Measurements from ENCODE around the gene TMEM26.

TMEM26 gene

GRCh38 chr10:61452655-61453641 lies at the start of gene TMEM26:
Gene TMEM26 (minus strand): TSS chr10:61453381. CDS start chr10:61453081, 300 bp downstream.
- Histone ChIP-seq H3K4me3 (ENCODE audit: low read length) (peak within 1 kb of the TSS; percentile 39), H3K36me3 (ENCODE audit: control insufficient read depth, insufficient read depth, low read length) (no peaks in the 10 kb centered on the region), H3K27me3 (ENCODE audit: control insufficient read depth, insufficient read depth, low read length) (peaks cover 20% of the 10 kb centered on the region), H3K9ac (ENCODE audit: low read length) (peak within 1 kb of the TSS; percentile 51), H3K4me1 (ENCODE audit: control insufficient read depth, insufficient read depth, low read length) (peaks cover 21% of the 10 kb centered on the region), H3K9me3 (ENCODE audit: control insufficient read depth, low read length) (no peaks in the 10 kb centered on the region)

- Histone ChIP-seq H3K4me3 (ENCODE audit: low read length) (no peak overlapping the region), H3K36me3 (ENCODE audit: control insufficient read depth, insufficient read depth, low read length) (no peaks in the 10 kb centered on the region), H3K27me3 (ENCODE audit: control insufficient read depth, insufficient read depth, low read length) (no peaks in the 10 kb centered on the region), H3K9me3 (ENCODE audit: control insufficient read depth, low read length) (no peaks in the 10 kb centered on the region), H3K9ac (ENCODE audit: low read length) (no peak overlapping the region), H3K4me1 (ENCODE audit: control insufficient read depth, insufficient read depth, low read length) (no peaks in the 10 kb centered on the region)
Observed at GRCh38 chr10:61500460-61500859, 47.3 kb upstream of the TMEM26 start.

- H3K36me3 ChIP-seq (ENCODE audit: control insufficient read depth, insufficient read depth, low read length): no peaks in the 10 kb centered on the region
- H3K9ac ChIP-seq (ENCODE audit: low read length): no peak overlapping the region
- no peaks in the 10 kb centered on the region for H3K4me1 ChIP-seq (ENCODE audit: control insufficient read depth, insufficient read depth, low read length)
- H3K27me3 ChIP-seq (ENCODE audit: control insufficient read depth, insufficient read depth, low read length): no peaks in the 10 kb centered on the region
- H3K4me3 ChIP-seq (ENCODE audit: low read length): no peak overlapping the region
- no peaks in the 10 kb centered on the region for H3K9me3 ChIP-seq (ENCODE audit: control insufficient read depth, low read length)
Observed at GRCh38 chr10:61492364-61492995, 39.3 kb upstream of the TMEM26 start.

- H3K27me3 ChIP-seq (ENCODE audit: control insufficient read depth, insufficient read depth, low read length): no peaks in the 10 kb centered on the region
- H3K4me1 ChIP-seq (ENCODE audit: control insufficient read depth, insufficient read depth, low read length): no peaks in the 10 kb centered on the region
- H3K9me3 ChIP-seq (ENCODE audit: control insufficient read depth, low read length): no peaks in the 10 kb centered on the region
- H3K4me3 ChIP-seq (ENCODE audit: low read length): no peak overlapping the region
- H3K36me3 ChIP-seq (ENCODE audit: control insufficient read depth, insufficient read depth, low read length): no peaks in the 10 kb centered on the region
- H3K9ac ChIP-seq (ENCODE audit: low read length): no peak overlapping the region
Observed at GRCh38 chr10:61487506-61487905, 34.3 kb upstream of the TMEM26 start.

GRCh38 chr10:61486738-61487396 lies 33.7 kb upstream of the TMEM26 start:
- Histone ChIP-seq H3K36me3 (ENCODE audit: control insufficient read depth, insufficient read depth, low read length) (no peaks in the 10 kb centered on the region), H3K4me1 (ENCODE audit: control insufficient read depth, insufficient read depth, low read length) (no peaks in the 10 kb centered on the region), H3K9ac (ENCODE audit: low read length) (no peak overlapping the region), H3K27me3 (ENCODE audit: control insufficient read depth, insufficient read depth, low read length) (no peaks in the 10 kb centered on the region), H3K9me3 (ENCODE audit: control insufficient read depth, low read length) (no peaks in the 10 kb centered on the region), H3K4me3 (ENCODE audit: low read length) (no peak overlapping the region)

- Histone ChIP-seq H3K27me3 (ENCODE audit: control insufficient read depth, insufficient read depth, low read length) (no peaks in the 10 kb centered on the region), H3K9ac (ENCODE audit: low read length) (no peak overlapping the region), H3K4me3 (ENCODE audit: low read length) (no peak overlapping the region), H3K9me3 (ENCODE audit: control insufficient read depth, low read length) (no peaks in the 10 kb centered on the region), H3K4me1 (ENCODE audit: control insufficient read depth, insufficient read depth, low read length) (no peaks in the 10 kb centered on the region), H3K36me3 (ENCODE audit: control insufficient read depth, insufficient read depth, low read length) (no peaks in the 10 kb centered on the region)
Observed at GRCh38 chr10:61486251-61486650, 33.1 kb upstream of the TMEM26 start.

GRCh38 chr10:61481597-61481996 lies 28.4 kb upstream of the TMEM26 start:
- Histone ChIP-seq H3K9me3 (ENCODE audit: control insufficient read depth, low read length) (no peaks in the 10 kb centered on the region), H3K4me1 (ENCODE audit: control insufficient read depth, insufficient read depth, low read length) (no peaks in the 10 kb centered on the region), H3K9ac (ENCODE audit: low read length) (no peak overlapping the region), H3K4me3 (ENCODE audit: low read length) (no peak overlapping the region), H3K36me3 (ENCODE audit: control insufficient read depth, insufficient read depth, low read length) (no peaks in the 10 kb centered on the region), H3K27me3 (ENCODE audit: control insufficient read depth, insufficient read depth, low read length) (no peaks in the 10 kb centered on the region)

- Histone ChIP-seq H3K4me1 (ENCODE audit: control insufficient read depth, insufficient read depth, low read length) (no peaks in the 10 kb centered on the region), H3K4me3 (ENCODE audit: low read length) (no peak overlapping the region), H3K9me3 (ENCODE audit: control insufficient read depth, low read length) (no peaks in the 10 kb centered on the region), H3K9ac (ENCODE audit: low read length) (no peak overlapping the region), H3K36me3 (ENCODE audit: control insufficient read depth, insufficient read depth, low read length) (no peaks in the 10 kb centered on the region), H3K27me3 (ENCODE audit: control insufficient read depth, insufficient read depth, low read length) (no peaks in the 10 kb centered on the region)
Observed at GRCh38 chr10:61480208-61480607, 27.0 kb upstream of the TMEM26 start.

GRCh38 chr10:61478621-61479312 lies 25.6 kb upstream of the TMEM26 start:
- Histone ChIP-seq H3K4me3 (ENCODE audit: low read length) (no peak overlapping the region), H3K36me3 (ENCODE audit: control insufficient read depth, insufficient read depth, low read length) (no peaks in the 10 kb centered on the region), H3K27me3 (ENCODE audit: control insufficient read depth, insufficient read depth, low read length) (no peaks in the 10 kb centered on the region), H3K9me3 (ENCODE audit: control insufficient read depth, low read length) (no peaks in the 10 kb centered on the region), H3K9ac (ENCODE audit: low read length) (no peak overlapping the region), H3K4me1 (ENCODE audit: control insufficient read depth, insufficient read depth, low read length) (no peaks in the 10 kb centered on the region)

GRCh38 chr10:61477451-61477850 lies 24.3 kb upstream of the TMEM26 start:
- Histone ChIP-seq H3K4me3 (ENCODE audit: low read length) (no peak overlapping the region), H3K9ac (ENCODE audit: low read length) (no peak overlapping the region), H3K9me3 (ENCODE audit: control insufficient read depth, low read length) (no peaks in the 10 kb centered on the region), H3K4me1 (ENCODE audit: control insufficient read depth, insufficient read depth, low read length) (no peaks in the 10 kb centered on the region), H3K36me3 (ENCODE audit: control insufficient read depth, insufficient read depth, low read length) (no peaks in the 10 kb centered on the region), H3K27me3 (ENCODE audit: control insufficient read depth, insufficient read depth, low read length) (no peaks in the 10 kb centered on the region)

GRCh38 chr10:61476529-61476928 lies 23.3 kb upstream of the TMEM26 start:
- no peak overlapping the region for H3K4me3 ChIP-seq (ENCODE audit: low read length)
- H3K36me3 ChIP-seq (ENCODE audit: control insufficient read depth, insufficient read depth, low read length): no peaks in the 10 kb centered on the region

More at GRCh38 chr10:61476529-61476928, 23.3 kb upstream of the TMEM26 start:
- H3K9me3 ChIP-seq (ENCODE audit: control insufficient read depth, low read length): no peaks in the 10 kb centered on the region
- H3K9ac ChIP-seq (ENCODE audit: low read length): no peak overlapping the region
- no peaks in the 10 kb centered on the region for H3K27me3 ChIP-seq (ENCODE audit: control insufficient read depth, insufficient read depth, low read length)
- H3K4me1 ChIP-seq (ENCODE audit: control insufficient read depth, insufficient read depth, low read length): no peaks in the 10 kb centered on the region
